Dermis lymphatic vessel endothelial cell (primary cell): Measurements from ENCODE around the gene GREM2. TPM values are rescaled to one million over a fixed set of nuclear protein-coding genes. Genes with fewer than 3 reads are reported as not detected.

ENCODE experiments used
- total RNA-seq: library from RNA; depleted of rRNA; stranded (reverse); fragments of >200 nt; gene quantifications from 2 replicates; pipeline ENCODE4 v1.2.1, GENCODE V29; 2014

Gene GREM2
- total RNA-seq = not detected in 2 replicates

DNA sequence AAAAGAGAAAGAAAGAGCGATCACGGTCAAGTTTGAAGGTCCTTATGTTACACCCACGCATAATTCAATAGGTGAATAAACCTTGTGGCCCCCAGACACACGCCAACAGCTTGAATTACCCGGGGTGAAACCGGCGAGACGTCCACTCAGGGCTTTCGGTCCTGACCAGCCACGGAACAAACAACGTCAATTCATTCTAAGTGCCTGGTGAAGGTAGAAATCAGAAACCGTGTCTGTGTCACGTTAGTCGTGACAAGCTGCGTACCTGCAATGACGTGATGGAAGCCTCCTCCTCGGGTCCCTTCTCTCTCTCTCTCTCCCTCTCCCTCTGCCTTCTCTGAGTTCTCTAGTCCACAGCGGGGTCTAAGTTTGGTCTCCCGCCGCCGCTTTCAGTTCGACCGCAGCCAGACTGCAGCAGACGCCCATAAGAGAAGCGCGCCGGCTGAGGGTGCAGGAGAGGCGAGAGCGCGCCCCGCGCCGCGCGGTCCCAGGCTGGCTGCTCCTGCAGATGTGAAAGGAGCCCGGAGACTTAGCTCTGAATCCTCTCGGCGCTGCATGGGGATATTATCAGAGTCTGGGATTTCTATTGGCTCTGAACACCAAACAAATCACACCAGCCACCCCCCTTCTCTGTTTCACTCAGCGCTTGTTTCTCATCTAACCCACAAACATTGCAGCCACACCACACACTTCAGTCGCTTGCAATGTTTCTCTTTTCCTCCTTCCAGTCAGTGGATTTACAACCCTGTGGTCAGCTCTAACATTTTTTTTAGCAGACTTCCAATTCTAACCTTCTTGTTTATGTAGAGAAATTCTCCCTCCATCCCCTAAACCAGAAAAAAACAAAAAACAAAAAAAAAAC lies at the start of gene GREM2:
GREM2 (minus strand) TSS at position 537 of the 862 bp plus-strand sequence. CDS start 118,680 bp downstream, outside the sequence.

